Muscle layer of duodenum (tissue), 2 donors: Measurements from ENCODE around the gene CEP250.
A peak's percentile ranks its signal among the peaks of the same experiment; 100 is the strongest.

Experiments
- H3K27ac ChIP-seq: one replicate; pipeline ENCODE4 v1.7.0; 2013; ENCODE audit warnings: mild to moderate bottlenecking, low read length
- H3K27me3 ChIP-seq: one replicate; pipeline ENCODE4 v1.7.0; 2013; ENCODE audit warnings: low read depth, mild to moderate bottlenecking, control low read depth, low read length
- H3K36me3 ChIP-seq, 2 donors: one replicate each; pipeline ENCODE4 v1.7.0; 2013; ENCODE audit warnings: low read length in 2 of 2, control low read depth in 1 of 2, mild to moderate bottlenecking in 1 of 2; ENCODE audit not compliant: insufficient read depth in 2 of 2, control insufficient read depth in 1 of 2
- H3K4me1 ChIP-seq, 2 donors: one replicate each; pipeline ENCODE4 v1.7.0; 2013; ENCODE audit warnings: low read length in 2 of 2, mild to moderate bottlenecking in 2 of 2, control low read depth in 1 of 2, moderate library complexity in 1 of 2; ENCODE audit not compliant: insufficient read depth in 2 of 2, control insufficient read depth in 1 of 2
- H3K4me3 ChIP-seq, 2 donors: one replicate each; pipeline ENCODE4 v1.7.0; 2013; ENCODE audit warnings: low read length in 2 of 2, low read depth in 1 of 2, mild to moderate bottlenecking in 1 of 2
- H3K9me3 ChIP-seq, 2 donors: one replicate each; pipeline ENCODE4 v1.7.0; 2013; ENCODE audit warnings: low read length in 2 of 2, control low read depth in 1 of 2, mild to moderate bottlenecking in 1 of 2; ENCODE audit not compliant: control insufficient read depth in 1 of 2
- donor health status: healthy.

CEP250 gene, protein sequence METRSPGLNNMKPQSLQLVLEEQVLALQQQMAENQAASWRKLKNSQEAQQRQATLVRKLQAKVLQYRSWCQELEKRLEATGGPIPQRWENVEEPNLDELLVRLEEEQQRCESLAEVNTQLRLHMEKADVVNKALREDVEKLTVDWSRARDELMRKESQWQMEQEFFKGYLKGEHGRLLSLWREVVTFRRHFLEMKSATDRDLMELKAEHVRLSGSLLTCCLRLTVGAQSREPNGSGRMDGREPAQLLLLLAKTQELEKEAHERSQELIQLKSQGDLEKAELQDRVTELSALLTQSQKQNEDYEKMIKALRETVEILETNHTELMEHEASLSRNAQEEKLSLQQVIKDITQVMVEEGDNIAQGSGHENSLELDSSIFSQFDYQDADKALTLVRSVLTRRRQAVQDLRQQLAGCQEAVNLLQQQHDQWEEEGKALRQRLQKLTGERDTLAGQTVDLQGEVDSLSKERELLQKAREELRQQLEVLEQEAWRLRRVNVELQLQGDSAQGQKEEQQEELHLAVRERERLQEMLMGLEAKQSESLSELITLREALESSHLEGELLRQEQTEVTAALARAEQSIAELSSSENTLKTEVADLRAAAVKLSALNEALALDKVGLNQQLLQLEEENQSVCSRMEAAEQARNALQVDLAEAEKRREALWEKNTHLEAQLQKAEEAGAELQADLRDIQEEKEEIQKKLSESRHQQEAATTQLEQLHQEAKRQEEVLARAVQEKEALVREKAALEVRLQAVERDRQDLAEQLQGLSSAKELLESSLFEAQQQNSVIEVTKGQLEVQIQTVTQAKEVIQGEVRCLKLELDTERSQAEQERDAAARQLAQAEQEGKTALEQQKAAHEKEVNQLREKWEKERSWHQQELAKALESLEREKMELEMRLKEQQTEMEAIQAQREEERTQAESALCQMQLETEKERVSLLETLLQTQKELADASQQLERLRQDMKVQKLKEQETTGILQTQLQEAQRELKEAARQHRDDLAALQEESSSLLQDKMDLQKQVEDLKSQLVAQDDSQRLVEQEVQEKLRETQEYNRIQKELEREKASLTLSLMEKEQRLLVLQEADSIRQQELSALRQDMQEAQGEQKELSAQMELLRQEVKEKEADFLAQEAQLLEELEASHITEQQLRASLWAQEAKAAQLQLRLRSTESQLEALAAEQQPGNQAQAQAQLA (N-terminal part only)

DNA sequence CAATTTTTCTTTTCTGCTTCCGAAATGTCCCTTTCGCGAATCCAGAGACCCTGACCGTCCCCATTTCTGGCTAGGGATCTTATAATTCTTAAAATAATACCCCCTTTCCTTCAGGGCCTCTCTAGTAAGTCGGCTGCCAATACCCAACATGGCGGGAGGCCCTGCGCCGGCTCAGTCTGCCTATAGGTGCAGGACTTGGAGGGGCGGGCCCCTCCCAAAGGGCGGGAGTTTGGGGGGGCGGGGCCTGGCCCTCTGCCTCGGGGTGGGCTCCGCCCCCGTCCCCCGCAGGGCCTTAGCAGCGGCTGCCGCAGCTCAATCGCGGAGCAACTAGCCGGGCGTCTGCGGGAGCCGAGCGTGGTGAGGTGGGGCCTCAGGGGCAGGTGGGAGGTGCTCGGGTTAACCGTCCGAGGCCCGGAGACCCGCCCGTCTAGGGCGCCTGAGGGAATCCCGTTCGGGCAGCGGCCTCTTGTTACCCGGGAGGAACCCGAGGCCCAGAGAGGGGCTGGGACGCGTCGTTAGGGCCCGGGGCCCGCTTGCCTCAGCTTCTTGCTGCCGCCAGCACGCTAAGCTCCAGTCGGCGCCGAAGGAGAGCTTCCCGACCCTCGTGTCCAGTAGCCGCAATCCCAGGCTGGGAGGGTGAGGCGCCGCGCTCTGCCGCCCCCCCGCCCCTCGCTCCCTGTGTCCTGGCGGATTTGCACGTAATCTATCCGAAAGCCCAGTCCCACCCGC is at the start of gene CEP250:
TSS of gene CEP250 (plus strand) at position 718 of the 729 bp plus-strand sequence. CDS start 6,770 bp downstream, outside the sequence.
- peaks cover 0 to 2% of the 10 kb centered on the region in 2 donors for H3K36me3 ChIP-seq
- peak within 1 kb of the TSS; percentile 83 to 91 for H3K4me3 ChIP-seq
- H3K27me3 ChIP-seq = no peaks in the 10 kb centered on the region
- peak within 1 kb of the TSS; percentile 98 for H3K27ac ChIP-seq
- no peaks in the 10 kb centered on the region for H3K9me3 ChIP-seq
- H3K4me1 ChIP-seq = peaks cover 0 to 22% of the 10 kb centered on the region in 2 donors

DNA sequence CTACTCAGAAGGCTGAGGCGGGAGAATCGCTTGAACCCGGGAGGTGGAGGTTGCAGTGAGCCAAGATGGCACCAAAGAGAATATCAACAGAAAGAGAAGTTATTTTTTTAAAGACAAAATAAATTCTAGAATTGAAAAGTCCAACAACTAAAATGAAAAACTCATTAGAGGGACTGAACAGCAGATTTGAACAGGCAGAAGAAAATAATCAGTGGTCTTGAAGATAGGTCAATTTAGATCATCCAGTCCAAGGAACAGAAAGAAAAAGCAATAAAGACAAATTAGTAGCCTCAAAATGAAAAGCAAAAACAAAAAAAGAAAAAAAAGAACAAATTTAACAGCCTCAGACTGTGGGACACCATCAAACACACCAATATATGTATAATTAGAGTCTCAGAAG is 49.6 kb upstream of the CEP250 start:
- Histone ChIP-seq H3K27ac (no peak overlapping the region), H3K9me3 (no peaks in the 10 kb centered on the region), H3K4me1 (peaks cover 2 to 6% of the 10 kb centered on the region in 2 donors), H3K36me3 (peaks cover 7 to 45% of the 10 kb centered on the region in 2 donors), H3K4me3 (no peak overlapping the region), H3K27me3 (no peaks in the 10 kb centered on the region)

DNA sequence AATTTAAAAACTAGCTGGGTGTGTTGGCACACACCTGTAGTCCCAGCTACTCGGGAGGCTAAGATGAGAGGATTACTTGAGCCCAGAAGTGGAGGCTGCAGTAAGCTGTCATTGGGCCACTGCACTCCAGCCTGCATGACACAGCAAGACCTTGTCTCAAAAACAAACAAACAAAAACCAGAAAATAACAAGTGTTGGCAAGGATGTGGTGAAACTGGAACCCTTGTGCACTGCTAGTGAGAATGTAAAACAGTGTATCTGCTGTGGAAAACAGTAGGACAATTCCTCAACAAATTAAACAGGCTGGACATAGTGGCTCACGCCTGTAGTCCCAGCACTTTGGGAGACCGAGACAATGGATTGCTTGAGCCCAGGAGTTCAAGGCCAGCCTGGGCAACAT is 47.1 kb upstream of the CEP250 start:
- no peaks in the 10 kb centered on the region for H3K9me3 ChIP-seq
- H3K36me3 ChIP-seq = peaks cover 7 to 45% of the 10 kb centered on the region in 2 donors
- H3K27ac ChIP-seq = no peak overlapping the region
- H3K4me3 ChIP-seq = no peak overlapping the region
- peaks cover 9 to 13% of the 10 kb centered on the region in 2 donors for H3K4me1 ChIP-seq
- H3K27me3 ChIP-seq = no peaks in the 10 kb centered on the region

DNA sequence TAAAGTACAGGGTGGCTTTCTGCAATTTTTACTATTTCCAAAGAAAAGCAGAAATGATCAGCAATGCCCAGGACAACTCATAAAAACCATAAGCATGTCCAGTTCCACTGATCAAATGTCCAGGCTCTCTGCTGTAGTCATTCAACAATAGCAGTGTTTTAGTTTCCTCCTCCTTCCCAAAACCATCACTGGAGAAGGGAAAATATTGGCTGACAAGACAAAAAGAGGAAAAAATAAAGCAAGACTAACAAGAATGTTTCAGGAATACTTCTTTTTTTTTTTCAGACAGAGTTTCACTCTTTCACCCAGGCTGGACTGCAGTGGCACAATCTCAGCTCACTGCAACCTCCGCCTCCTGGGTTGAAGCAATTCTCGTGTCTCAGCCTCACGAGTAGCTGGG is 45.9 kb upstream of the CEP250 start:
- Histone ChIP-seq H3K9me3 (no peaks in the 10 kb centered on the region), H3K36me3 (peaks cover 7 to 45% of the 10 kb centered on the region in 2 donors), H3K4me1 (peaks cover 9 to 13% of the 10 kb centered on the region in 2 donors), H3K27me3 (no peaks in the 10 kb centered on the region), H3K27ac (no peak overlapping the region), H3K4me3 (no peak overlapping the region)

DNA sequence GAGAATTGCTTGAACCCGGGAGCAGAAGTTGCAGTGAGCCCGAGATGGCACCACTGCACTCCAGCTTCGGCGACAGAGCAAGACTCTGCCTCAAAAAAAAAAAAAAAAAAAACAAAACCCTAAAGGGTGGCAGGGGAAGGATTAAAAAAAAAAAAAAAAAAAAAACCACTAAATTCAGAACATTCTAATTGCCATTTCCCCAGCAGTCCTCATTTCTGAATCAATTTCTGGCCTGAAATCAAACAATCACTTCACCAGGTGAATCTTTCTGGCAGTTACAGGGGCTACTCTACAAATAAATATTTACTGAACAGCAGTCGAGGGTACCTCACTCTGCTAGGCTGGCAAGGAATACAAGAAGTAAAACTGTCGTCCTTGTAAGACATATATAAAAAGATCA is 44.8 kb upstream of the CEP250 start:
- H3K4me1 ChIP-seq = peaks cover 9 to 13% of the 10 kb centered on the region in 2 donors
- no peaks in the 10 kb centered on the region for H3K9me3 ChIP-seq
- H3K4me3 ChIP-seq = peak overlapping the region; percentile 96 to 100
- peaks cover 7 to 39% of the 10 kb centered on the region in 2 donors for H3K36me3 ChIP-seq
- no peak overlapping the region for H3K27ac ChIP-seq
- no peaks in the 10 kb centered on the region for H3K27me3 ChIP-seq

DNA sequence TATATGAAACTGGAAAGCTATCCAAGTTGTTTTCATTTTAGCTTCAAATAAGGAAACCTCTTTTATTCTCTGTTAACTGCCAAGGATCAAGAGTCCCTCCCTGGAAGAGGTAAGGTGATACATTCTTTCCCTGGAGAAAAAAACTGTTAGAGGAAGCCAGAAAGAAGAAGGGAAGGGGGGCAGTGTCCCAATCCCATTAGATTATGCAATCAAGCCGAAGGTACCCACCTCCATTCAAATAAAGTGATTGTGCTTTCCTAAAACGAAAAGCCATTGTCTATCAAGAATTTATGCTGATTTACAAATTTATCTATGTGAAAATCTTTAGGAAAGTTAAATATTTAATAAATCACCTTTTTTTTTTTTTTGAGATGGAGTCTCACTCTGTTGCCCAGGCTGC is 34.1 kb upstream of the CEP250 start:
- Histone ChIP-seq H3K36me3 (no peaks in the 10 kb centered on the region), H3K4me1 (no peaks in the 10 kb centered on the region), H3K27me3 (no peaks in the 10 kb centered on the region), H3K4me3 (no peak overlapping the region), H3K27ac (no peak overlapping the region), H3K9me3 (no peaks in the 10 kb centered on the region)

DNA sequence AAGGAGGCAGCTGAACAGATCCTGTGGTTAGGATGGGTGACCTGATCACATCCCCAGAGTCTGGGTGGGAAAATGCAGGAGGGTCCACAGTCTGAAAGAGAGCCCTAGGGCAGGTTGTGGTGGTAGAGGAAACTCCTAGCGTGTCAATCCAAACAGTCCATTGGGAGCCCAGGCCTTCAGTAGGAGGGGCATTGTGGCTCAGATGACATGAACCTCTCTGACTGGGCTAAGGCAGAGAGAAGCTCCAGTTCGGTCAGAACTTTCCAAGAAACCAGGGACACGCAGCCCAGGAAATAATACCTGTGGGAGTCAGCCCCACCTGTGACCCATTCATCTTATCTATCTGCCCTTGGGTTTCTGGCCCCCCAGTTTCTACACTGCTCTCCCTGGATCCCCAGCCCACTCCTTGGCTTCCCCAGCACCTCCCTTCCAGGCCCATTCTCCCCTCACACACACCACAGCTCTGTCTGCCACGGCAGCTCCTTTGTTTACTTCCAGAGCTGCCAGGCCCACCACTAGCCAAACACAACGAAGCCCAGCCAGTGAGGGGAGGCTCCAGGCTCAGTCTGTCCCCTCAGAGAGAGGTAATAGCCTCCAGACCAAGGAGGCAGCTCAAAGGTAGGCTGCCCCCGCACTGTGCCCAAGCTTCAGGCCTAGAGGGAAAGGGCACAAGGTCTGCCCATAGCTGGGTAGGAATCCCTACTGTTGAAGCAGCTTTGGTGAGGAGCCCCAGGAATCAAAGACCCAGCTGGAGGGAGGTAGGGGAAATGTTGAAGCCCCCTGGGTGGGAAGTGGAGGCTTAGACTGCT is 23.6 kb upstream of the CEP250 start:
- Histone ChIP-seq H3K27me3 (no peaks in the 10 kb centered on the region), H3K9me3 (no peaks in the 10 kb centered on the region), H3K36me3 (no peaks in the 10 kb centered on the region), H3K4me1 (no peaks in the 10 kb centered on the region), H3K27ac (no peak overlapping the region), H3K4me3 (no peak overlapping the region)

DNA sequence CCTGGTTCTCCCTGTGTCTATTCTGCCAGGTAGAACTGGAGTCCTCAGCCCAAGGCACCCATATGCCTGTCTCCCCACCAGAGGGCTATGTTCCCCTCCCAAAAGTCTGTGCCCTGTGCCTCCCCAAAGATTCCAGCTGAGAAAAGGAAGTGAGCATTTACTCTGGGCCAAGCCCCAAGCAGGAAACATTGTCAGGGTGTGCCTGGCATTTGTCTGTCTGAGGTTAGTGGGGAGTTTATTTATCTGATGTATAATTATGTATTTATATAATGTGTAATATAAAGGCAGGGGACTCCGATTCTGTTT is 23.0 kb upstream of the CEP250 start:
- no peak overlapping the region for H3K27ac ChIP-seq
- H3K4me3 ChIP-seq = no peak overlapping the region
- no peaks in the 10 kb centered on the region for H3K36me3 ChIP-seq
- peaks cover 0 to 5% of the 10 kb centered on the region in 2 donors for H3K4me1 ChIP-seq
- no peaks in the 10 kb centered on the region for H3K9me3 ChIP-seq
- no peaks in the 10 kb centered on the region for H3K27me3 ChIP-seq

DNA sequence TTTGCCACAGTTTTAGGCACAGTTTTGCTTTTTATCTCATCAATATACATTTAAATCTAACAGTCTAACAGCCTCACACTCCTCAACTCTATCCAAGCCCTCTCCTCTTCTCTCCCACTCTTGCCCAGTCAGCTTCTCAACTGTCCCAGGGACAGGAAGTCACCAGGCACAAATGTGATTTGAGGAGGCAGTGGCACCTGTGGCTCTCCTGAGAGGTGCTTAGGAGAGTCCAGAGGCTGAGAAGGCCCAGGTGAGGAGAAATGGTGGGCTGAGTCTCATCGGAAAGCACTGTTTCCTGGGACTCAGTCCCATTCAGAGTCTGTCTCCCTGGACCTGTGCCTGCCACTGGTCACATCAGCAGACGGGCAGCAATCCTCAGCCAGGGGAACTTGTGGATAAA is 22.1 kb upstream of the CEP250 start:
- Histone ChIP-seq H3K4me3 (no peak overlapping the region), H3K36me3 (no peaks in the 10 kb centered on the region), H3K27ac (no peak overlapping the region), H3K27me3 (no peaks in the 10 kb centered on the region), H3K4me1 (peaks cover 1 to 13% of the 10 kb centered on the region in 2 donors), H3K9me3 (no peaks in the 10 kb centered on the region)
